PC-3 (cell line): ENCODE results near the gene TP53I11. TPM values are rescaled to one million over a fixed set of nuclear protein-coding genes. Genes with fewer than 3 reads are reported as not detected.

Experiments used
- ATAC-seq: fragments of 200-7000 bp; cut with Tn5 transposase; 2 replicates; pipeline ENCODE4 v1.9.1; 2020; ENCODE audit warnings: mild to moderate bottlenecking, moderate library complexity
- BruUV-seq: library from RNA; stranded (reverse); fragments of 400-500 nt; replicated peaks from 2 replicates; lab custom pipeline; 2021; lab: Mats Ljungman, UMichigan
- CTCF ChIA-PET: fragments of 300-600 bp; sonication (Branson Sonifier 250); formaldehyde crosslinking; loops from one replicate; lab custom pipeline; 2022; ENCODE audit warnings: antibody characterized with exemption; lab: Charles Lee
- POLR2A ChIA-PET: fragments of 300-600 bp; sonication (Branson Sonifier 250); formaldehyde crosslinking; loops from one replicate; lab custom pipeline; 2022; ENCODE audit warnings: antibody characterized with exemption; ENCODE audit not compliant: unreplicated experiment; lab: Charles Lee
- DNase-seq: peaks from one replicate; pipeline ENCODE4 v3.0.0-alpha.2; 2015
- H2AFZ ChIP-seq: fragments of 300-600 bp; sonication (generic); 2 replicates; pipeline ENCODE4 v1.6.0; 2016; ENCODE audit warnings: antibody characterized with exemption, low read length
- H3F3A ChIP-seq: fragments of 300-600 bp; sonication (generic); one replicate; pipeline ENCODE4 v1.6.0; 2017; ENCODE audit warnings: antibody characterized with exemption, low read length, control low read depth, mild to moderate bottlenecking; ENCODE audit not compliant: unreplicated experiment
- H3K27ac ChIP-seq: fragments of 300-600 bp; sonication (generic); 2 replicates; pipeline ENCODE4 v1.5.1; 2016; ENCODE audit warnings: mild to moderate bottlenecking, low read length
- H3K27me3 ChIP-seq: fragments of 300-600 bp; sonication (generic); 2 replicates; pipeline ENCODE4 v1.6.1; 2016; ENCODE audit warnings: low read length, mixed read lengths
- H3K36me3 ChIP-seq: fragments of 300-600 bp; sonication (generic); 2 replicates; pipeline ENCODE4 v1.6.1; 2016; ENCODE audit warnings: low read depth, mixed run types, low read length, mixed read lengths
- H3K4me1 ChIP-seq: fragments of 300-600 bp; sonication (generic); 2 replicates; pipeline ENCODE4 v1.5.1; 2016; ENCODE audit warnings: low read length; ENCODE audit not compliant: insufficient read depth
- H3K4me2 ChIP-seq: fragments of 300-600 bp; sonication (generic); 2 replicates; pipeline ENCODE4 v1.6.0; 2016; ENCODE audit warnings: low read length
- H3K4me3 ChIP-seq: fragments of 300-600 bp; sonication (generic); 2 replicates; pipeline ENCODE4 v1.5.1; 2016; ENCODE audit warnings: mild to moderate bottlenecking, low read length, mixed read lengths
- H3K79me2 ChIP-seq: fragments of 300-600 bp; sonication (generic); 2 replicates; pipeline ENCODE4 v1.6.1; 2017; ENCODE audit warnings: low read length, mixed read lengths
- H3K9ac ChIP-seq: fragments of 300-600 bp; sonication (generic); 2 replicates; pipeline ENCODE4 v1.6.0; 2016; ENCODE audit warnings: mild to moderate bottlenecking, low read length
- H3K9me2 ChIP-seq: fragments of 300-600 bp; sonication (generic); replicated peaks from 2 replicates; pipeline ENCODE4 v1.6.1; 2016; ENCODE audit warnings: mixed run types, low read length, mixed read lengths
- H3K9me3 ChIP-seq: fragments of 300-600 bp; sonication (generic); 2 replicates; pipeline ENCODE4 v1.6.1; 2016; ENCODE audit warnings: low read length, mixed read lengths
- H4K20me1 ChIP-seq: fragments of 300-600 bp; sonication (generic); 2 replicates; pipeline ENCODE4 v1.6.1; 2016; ENCODE audit warnings: low read length, mixed read lengths
- EZH2 ChIP-seq: fragments of 300-600 bp; sonication (generic); IDR thresholded peaks from one replicate; pipeline ENCODE4 v1.6.1; 2017; ENCODE audit warnings: antibody characterized with exemption, mild to moderate bottlenecking, low read length; ENCODE audit not compliant: unreplicated experiment
- EZH2phosphoT487 ChIP-seq: fragments of 300-600 bp; sonication (generic); IDR thresholded peaks from 2 replicates; pipeline ENCODE4 v1.6.1; 2018; ENCODE audit warnings: mild to moderate bottlenecking, antibody characterized with exemption, low read length, borderline replicate concordance
- intact Hi-C: fragments of 100-400 bp; cut with micrococcal nuclease; formaldehyde crosslinking; loops from 2 replicates; pipeline ENCODE4 v1.9.0; 2023
- total RNA-seq: library from RNA; depleted of rRNA; stranded (reverse); fragments of >200 nt; gene quantifications from 2 replicates; pipeline ENCODE4 v1.2.3, GENCODE V29; 2014
- TF ChIP-seq, protein P1 (sequence below): fragments of 300-600 bp; sonication (generic); conservative IDR thresholded peaks from 2 replicates; pipeline ENCODE4 v1.5.1; 2017; ENCODE audit warnings: antibody characterized with exemption, low read depth, mild to moderate bottlenecking, low read length

TP53I11 gene
- total RNA-seq, 1 experiment from 2014 or later: 30.8 TPM

DNA sequence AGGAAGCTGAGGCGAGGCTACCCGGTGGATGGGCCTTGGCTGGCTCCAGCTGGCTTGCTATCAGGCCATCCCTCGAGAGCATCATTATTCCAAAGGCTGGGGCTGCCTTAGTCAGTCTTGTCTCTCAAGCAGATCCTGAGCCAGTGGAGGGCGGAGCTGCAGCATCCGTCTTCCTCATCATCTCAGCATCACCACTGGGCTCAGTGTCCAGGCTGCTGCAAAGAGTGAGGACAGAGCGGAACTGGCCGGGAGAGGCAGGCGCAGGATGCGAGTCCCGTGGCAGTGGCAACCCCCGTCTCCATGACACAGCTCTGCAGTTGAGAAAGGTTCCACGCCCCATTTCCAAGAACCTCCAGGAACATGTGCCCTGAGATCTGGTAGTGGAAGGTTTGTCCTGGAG lies 4.4 kb downstream of the TP53I11 start:
- Histone ChIP-seq H3K4me2 (no peak overlapping the region), H3K4me3 (no peak overlapping the region), H3K9me3 (no peaks in the 10 kb centered on the region), H3K9me2 (no peaks in the 10 kb centered on the region), H3K9ac (no peak overlapping the region), H3K27me3 (no peaks in the 10 kb centered on the region), H3K36me3 (no peaks in the 10 kb centered on the region), H3F3A (no peaks in the 10 kb centered on the region), H4K20me1 (no peaks in the 10 kb centered on the region), H3K4me1 (peaks cover 12% of the 10 kb centered on the region), H3K27ac (no peak overlapping the region), H3K79me2 (peaks cover 9% of the 10 kb centered on the region), H2AFZ (no peak overlapping the region)
- ChIA-PET CTCF (no interaction called here), POLR2A (no interaction called here)
- no peak for ATAC-seq
- intact Hi-C loops: no loop called here
- no peak for DNase-seq
- no TSS peak for BruUV-seq
- TF ChIP-seq, protein P1, sequence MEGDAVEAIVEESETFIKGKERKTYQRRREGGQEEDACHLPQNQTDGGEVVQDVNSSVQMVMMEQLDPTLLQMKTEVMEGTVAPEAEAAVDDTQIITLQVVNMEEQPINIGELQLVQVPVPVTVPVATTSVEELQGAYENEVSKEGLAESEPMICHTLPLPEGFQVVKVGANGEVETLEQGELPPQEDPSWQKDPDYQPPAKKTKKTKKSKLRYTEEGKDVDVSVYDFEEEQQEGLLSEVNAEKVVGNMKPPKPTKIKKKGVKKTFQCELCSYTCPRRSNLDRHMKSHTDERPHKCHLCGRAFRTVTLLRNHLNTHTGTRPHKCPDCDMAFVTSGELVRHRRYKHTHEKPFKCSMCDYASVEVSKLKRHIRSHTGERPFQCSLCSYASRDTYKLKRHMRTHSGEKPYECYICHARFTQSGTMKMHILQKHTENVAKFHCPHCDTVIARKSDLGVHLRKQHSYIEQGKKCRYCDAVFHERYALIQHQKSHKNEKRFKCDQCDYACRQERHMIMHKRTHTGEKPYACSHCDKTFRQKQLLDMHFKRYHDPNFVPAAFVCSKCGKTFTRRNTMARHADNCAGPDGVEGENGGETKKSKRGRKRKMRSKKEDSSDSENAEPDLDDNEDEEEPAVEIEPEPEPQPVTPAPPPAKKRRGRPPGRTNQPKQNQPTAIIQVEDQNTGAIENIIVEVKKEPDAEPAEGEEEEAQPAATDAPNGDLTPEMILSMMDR: no peak
- TF ChIP-seq EZH2phosphoT487 (no peak), EZH2 (no peak)

DNA sequence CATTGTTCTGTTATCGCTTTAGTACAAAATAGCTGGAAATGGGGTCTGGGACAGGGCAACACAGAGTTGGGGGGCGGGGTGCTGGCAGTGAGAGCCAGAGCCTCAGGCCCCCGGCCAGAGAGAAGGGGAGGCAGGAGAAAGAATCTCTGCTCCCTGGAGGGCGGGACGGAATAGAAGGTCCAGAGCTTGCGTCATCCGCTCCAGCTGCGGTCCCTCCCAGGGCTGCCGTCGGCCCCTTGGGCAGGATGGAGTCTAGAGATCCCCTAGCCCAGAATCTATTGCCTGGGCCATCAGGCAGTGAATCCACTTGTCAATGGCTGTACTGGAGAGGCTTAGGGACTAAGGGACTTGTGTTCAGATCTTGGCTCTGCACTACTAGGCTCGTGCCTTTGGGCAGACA lies 5.0 kb downstream of the TP53I11 start:
- Histone ChIP-seq H3K27me3 (no peaks in the 10 kb centered on the region), H3K9ac (no peak overlapping the region), H3K9me2 (no peaks in the 10 kb centered on the region), H3K9me3 (no peaks in the 10 kb centered on the region), H3K4me1 (peaks cover 12% of the 10 kb centered on the region), H3K27ac (no peak overlapping the region), H3K79me2 (peaks cover 9% of the 10 kb centered on the region), H3K36me3 (no peaks in the 10 kb centered on the region), H4K20me1 (no peaks in the 10 kb centered on the region), H3F3A (no peaks in the 10 kb centered on the region), H2AFZ (no peak overlapping the region), H3K4me2 (no peak overlapping the region), H3K4me3 (no peak overlapping the region)
- TF ChIP-seq EZH2phosphoT487 (no peak), EZH2 (no peak)
- TF ChIP-seq, protein P1: no peak
- ATAC-seq: no peak
- CTCF ChIA-PET: no interaction called here
- no TSS peak for BruUV-seq
- intact Hi-C loops: no loop called here
- no peak for DNase-seq
- POLR2A ChIA-PET: no interaction called here

DNA sequence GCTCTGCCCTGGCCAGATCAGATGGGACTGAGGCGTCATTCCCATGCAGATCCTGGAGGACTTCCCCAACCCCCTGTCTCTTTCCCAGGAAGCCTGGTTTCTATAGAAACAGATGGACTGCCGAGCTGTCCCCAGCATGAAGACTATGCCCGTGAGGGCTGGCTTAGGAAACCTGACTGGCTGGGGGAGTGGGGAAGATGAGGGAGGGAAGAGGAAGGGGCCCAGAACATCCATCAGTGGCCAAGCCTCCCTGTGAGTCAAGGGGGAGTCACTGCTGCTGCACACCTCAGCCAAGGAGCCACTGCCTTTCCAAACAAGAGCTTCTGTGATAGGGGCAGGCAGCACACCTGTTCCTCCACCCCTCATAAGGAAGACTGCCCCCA lies 5.8 kb downstream of the TP53I11 start:
- no peak overlapping the region for H3K27ac ChIP-seq
- H4K20me1 ChIP-seq: no peaks in the 10 kb centered on the region
- H2AFZ ChIP-seq: no peak overlapping the region
- no peaks in the 10 kb centered on the region for H3K9me3 ChIP-seq
- DNase-seq: peak; percentile 64
- H3K4me3 ChIP-seq: no peak overlapping the region
- no peak for TF ChIP-seq EZH2
- TF ChIP-seq, protein P1: no peak
- no peak for TF ChIP-seq EZH2phosphoT487
- no TSS peak for BruUV-seq
- CTCF ChIA-PET: no interaction called here
- intact Hi-C loops: no loop called here
- H3K27me3 ChIP-seq: no peaks in the 10 kb centered on the region
- H3K9me2 ChIP-seq: no peaks in the 10 kb centered on the region
- H3K4me2 ChIP-seq: no peak overlapping the region
- no peak; the same call in 1 of the 2 replicates for ATAC-seq
- H3K9ac ChIP-seq: no peak overlapping the region
- no peaks in the 10 kb centered on the region for H3K36me3 ChIP-seq
- H3K79me2 ChIP-seq: peaks cover 9% of the 10 kb centered on the region
- H3F3A ChIP-seq: no peaks in the 10 kb centered on the region
- H3K4me1 ChIP-seq: peaks cover 12% of the 10 kb centered on the region
- POLR2A ChIA-PET: no interaction called here
